RKO (cell line): Measurements from ENCODE around the gene LARGE1.
"Not testable (repeated sequence)": the region's sequence is repeated elsewhere in the genome, so short reads cannot be mapped to it uniquely, and the experiment has no call there.

ENCODE experiments used
- DNase-seq: peaks from one replicate; pipeline ENCODE4 v3.0.0-alpha.2; 2016; ENCODE audit warnings: low spot score

Gene LARGE1

GRCh38 chr22:33472462-33473344 lies 447.6 kb downstream of the LARGE1 start:
- no peak for DNase-seq

GRCh38 chr22:33470456-33470855 lies 449.8 kb downstream of the LARGE1 start:
- DNase-seq, result no peak

GRCh38 chr22:33467620-33468095 lies 452.6 kb downstream of the LARGE1 start:
- DNase-seq, result no peak

GRCh38 chr22:33467080-33467479 lies 453.2 kb downstream of the LARGE1 start:
- no peak for DNase-seq

GRCh38 chr22:33465554-33465953 lies 454.7 kb downstream of the LARGE1 start:
- DNase-seq, result no peak

GRCh38 chr22:33464698-33465097 lies 455.6 kb downstream of the LARGE1 start:
- DNase-seq, result no peak

- DNase-seq, result peak; percentile 16
Measured at GRCh38 chr22:33461698-33462434, 458.4 kb downstream of the LARGE1 start.

GRCh38 chr22:33461245-33461644 lies 459.0 kb downstream of the LARGE1 start:
- DNase-seq, result not testable (repeated sequence)

- no peak for DNase-seq
Measured at GRCh38 chr22:33459137-33459536, 461.1 kb downstream of the LARGE1 start.

- DNase-seq, result no peak
Measured at GRCh38 chr22:33456511-33456910, 463.8 kb downstream of the LARGE1 start.

- DNase-seq, result no peak
Measured at GRCh38 chr22:33455036-33455435, 465.2 kb downstream of the LARGE1 start.

GRCh38 chr22:33451866-33452469 lies 468.3 kb downstream of the LARGE1 start:
- no peak for DNase-seq

- DNase-seq, result no peak
Measured at GRCh38 chr22:33450756-33451155, 469.5 kb downstream of the LARGE1 start.

- DNase-seq, result no peak
Measured at GRCh38 chr22:33447733-33448132, 472.5 kb downstream of the LARGE1 start.

GRCh38 chr22:33443683-33444082 lies 476.6 kb downstream of the LARGE1 start:
- no peak for DNase-seq

GRCh38 chr22:33440756-33441155 lies 479.5 kb downstream of the LARGE1 start:
- DNase-seq, result no peak

- DNase-seq, result peak; percentile 92
Measured at GRCh38 chr22:33438273-33438672, 482.0 kb downstream of the LARGE1 start.

- DNase-seq, result no peak
Measured at GRCh38 chr22:33431300-33431699, 489.0 kb downstream of the LARGE1 start.

GRCh38 chr22:33429281-33429680 lies 491.0 kb downstream of the LARGE1 start:
- no peak for DNase-seq

GRCh38 chr22:33427461-33427860 lies 492.8 kb downstream of the LARGE1 start:
- no peak for DNase-seq

GRCh38 chr22:33426451-33426850 lies 493.8 kb downstream of the LARGE1 start:
- DNase-seq, result no peak

GRCh38 chr22:33421859-33422258 lies 498.4 kb downstream of the LARGE1 start:
- no peak for DNase-seq

- no peak for DNase-seq
Measured at GRCh38 chr22:33418484-33418883, 501.8 kb downstream of the LARGE1 start.
